NOMO-1 treated with dmso at 0.1 percent for 144 hours (cell line): ENCODE data around the gene SLC25A30.
"Not testable (repeated sequence)": the region's sequence is repeated elsewhere in the genome, so short reads cannot be mapped to it uniquely, and the experiment has no call there.

Source experiments
- DNase-seq: peaks from one replicate; lab custom pipeline; 2025; ENCODE audit not compliant: unreplicated experiment; lab: John Stamatoyannopoulos, UW

The SLC25A30 gene

GRCh38 chr13:45368571-45368970 is 49.6 kb downstream of the SLC25A30 start:
- no peak for DNase-seq

- DNase-seq = no peak
These were observed 50.2 kb downstream of the SLC25A30 start for GRCh38 chr13:45368005-45368404.

- peak; percentile 63 for DNase-seq
These were observed 50.8 kb downstream of the SLC25A30 start for GRCh38 chr13:45367358-45367757.

- no peak for DNase-seq
These were observed 52.7 kb downstream of the SLC25A30 start for GRCh38 chr13:45365558-45365885.

- DNase-seq = no peak
These were observed 53.2 kb downstream of the SLC25A30 start for GRCh38 chr13:45364876-45365557.

GRCh38 chr13:45362939-45363338 is 55.2 kb downstream of the SLC25A30 start:
- DNase-seq = no peak

- no peak for DNase-seq
These were observed 56.5 kb downstream of the SLC25A30 start for GRCh38 chr13:45361596-45362206.

- DNase-seq = no peak
These were observed 61.1 kb downstream of the SLC25A30 start for GRCh38 chr13:45356966-45357672.

- no peak for DNase-seq
These were observed 64.3 kb downstream of the SLC25A30 start for GRCh38 chr13:45353895-45354294.

GRCh38 chr13:45352031-45352430 is 66.1 kb downstream of the SLC25A30 start:
- no peak for DNase-seq

GRCh38 chr13:45350152-45350551 is 68.0 kb downstream of the SLC25A30 start:
- DNase-seq = no peak

GRCh38 chr13:45349438-45349837 is 68.7 kb downstream of the SLC25A30 start:
- no peak for DNase-seq

GRCh38 chr13:45344064-45344463 is 74.1 kb downstream of the SLC25A30 start:
- DNase-seq = not testable (repeated sequence)
